ENCODE results near the gene MRLN.
A peak's percentile ranks its signal among the peaks of the same experiment; 100 is the strongest.
"Not testable (repeated sequence)": the region's sequence is repeated elsewhere in the genome, so short reads cannot be mapped to it uniquely, and the experiment has no call there.

MRLN gene

GRCh38 chr10:59729167-59729566 is 24.1 kb downstream of the MRLN start:
- not testable (repeated sequence) for H3K27me3 ChIP-seq (ENCODE audit: control insufficient read depth in 1 of 2, insufficient read depth in 2 of 2, low read length in 2 of 2); H3K36me3 ChIP-seq (ENCODE audit: control insufficient read depth in 1 of 2, insufficient read depth in 2 of 2, low read length in 2 of 2); H3K27ac ChIP-seq (ENCODE audit: low read depth, low read length); H3K9ac ChIP-seq (ENCODE audit: low read depth in 1 of 2, low read length in 2 of 2); H3K4me3 ChIP-seq (ENCODE audit: low read depth in 1 of 2, low read length in 2 of 2); H3K9me3 ChIP-seq (ENCODE audit: control insufficient read depth in 1 of 2, low read length in 2 of 2)
- H3K4me1 ChIP-seq (ENCODE audit: control insufficient read depth in 1 of 2, insufficient read depth in 2 of 2, low read length in 2 of 2), result peaks cover 5 to 19% of the 10 kb centered on the region in 2 donors

GRCh38 chr10:59724098-59724938 is 28.9 kb downstream of the MRLN start:
- Histone ChIP-seq H3K27me3 (ENCODE audit: control insufficient read depth in 1 of 2, insufficient read depth in 2 of 2, low read length in 2 of 2) (no peaks in the 10 kb centered on the region), H3K27ac (ENCODE audit: low read depth, low read length) (peak overlapping the region; percentile 61), H3K4me3 (ENCODE audit: low read depth in 1 of 2, low read length in 2 of 2) (no peak overlapping the region), H3K4me1 (ENCODE audit: control insufficient read depth in 1 of 2, insufficient read depth in 2 of 2, low read length in 2 of 2) (peaks cover 5 to 26% of the 10 kb centered on the region in 2 donors), H3K36me3 (ENCODE audit: control insufficient read depth in 1 of 2, insufficient read depth in 2 of 2, low read length in 2 of 2) (no peaks in the 10 kb centered on the region), H3K9me3 (ENCODE audit: control insufficient read depth in 1 of 2, low read length in 2 of 2) (no peaks in the 10 kb centered on the region), H3K9ac (ENCODE audit: low read depth in 1 of 2, low read length in 2 of 2) (no peak overlapping the region)

- Histone ChIP-seq H3K27me3 (ENCODE audit: control insufficient read depth in 1 of 2, insufficient read depth in 2 of 2, low read length in 2 of 2) (no peaks in the 10 kb centered on the region), H3K4me1 (ENCODE audit: control insufficient read depth in 1 of 2, insufficient read depth in 2 of 2, low read length in 2 of 2) (peaks cover 5 to 12% of the 10 kb centered on the region in 2 donors), H3K4me3 (ENCODE audit: low read depth in 1 of 2, low read length in 2 of 2) (no peak overlapping the region), H3K36me3 (ENCODE audit: control insufficient read depth in 1 of 2, insufficient read depth in 2 of 2, low read length in 2 of 2) (no peaks in the 10 kb centered on the region), H3K9me3 (ENCODE audit: control insufficient read depth in 1 of 2, low read length in 2 of 2) (no peaks in the 10 kb centered on the region), H3K9ac (ENCODE audit: low read depth in 1 of 2, low read length in 2 of 2) (no peak overlapping the region), H3K27ac (ENCODE audit: low read depth, low read length) (no peak overlapping the region)
Measured at GRCh38 chr10:59720377-59720776, 32.9 kb downstream of the MRLN start.

GRCh38 chr10:59719374-59719773 is 33.9 kb downstream of the MRLN start:
- Histone ChIP-seq H3K4me3 (ENCODE audit: low read depth in 1 of 2, low read length in 2 of 2) (no peak overlapping the region), H3K9ac (ENCODE audit: low read depth in 1 of 2, low read length in 2 of 2) (no peak overlapping the region), H3K27ac (ENCODE audit: low read depth, low read length) (no peak overlapping the region), H3K27me3 (ENCODE audit: control insufficient read depth in 1 of 2, insufficient read depth in 2 of 2, low read length in 2 of 2) (no peaks in the 10 kb centered on the region), H3K4me1 (ENCODE audit: control insufficient read depth in 1 of 2, insufficient read depth in 2 of 2, low read length in 2 of 2) (peaks cover 2 to 8% of the 10 kb centered on the region in 2 donors), H3K9me3 (ENCODE audit: control insufficient read depth in 1 of 2, low read length in 2 of 2) (no peaks in the 10 kb centered on the region), H3K36me3 (ENCODE audit: control insufficient read depth in 1 of 2, insufficient read depth in 2 of 2, low read length in 2 of 2) (no peaks in the 10 kb centered on the region)

GRCh38 chr10:59718257-59718656 is 35.0 kb downstream of the MRLN start:
- Histone ChIP-seq H3K4me1 (ENCODE audit: control insufficient read depth in 1 of 2, insufficient read depth in 2 of 2, low read length in 2 of 2) (no peaks in the 10 kb centered on the region), H3K9me3 (ENCODE audit: control insufficient read depth in 1 of 2, low read length in 2 of 2) (no peaks in the 10 kb centered on the region), H3K36me3 (ENCODE audit: control insufficient read depth in 1 of 2, insufficient read depth in 2 of 2, low read length in 2 of 2) (no peaks in the 10 kb centered on the region), H3K27ac (ENCODE audit: low read depth, low read length) (no peak overlapping the region), H3K9ac (ENCODE audit: low read depth in 1 of 2, low read length in 2 of 2) (no peak overlapping the region), H3K4me3 (ENCODE audit: low read depth in 1 of 2, low read length in 2 of 2) (no peak overlapping the region), H3K27me3 (ENCODE audit: control insufficient read depth in 1 of 2, insufficient read depth in 2 of 2, low read length in 2 of 2) (no peaks in the 10 kb centered on the region)

GRCh38 chr10:59713196-59713821 is 39.9 kb downstream of the MRLN start:
- peaks cover 13 to 17% of the 10 kb centered on the region in 2 donors for H3K27me3 ChIP-seq (ENCODE audit: control insufficient read depth in 1 of 2, insufficient read depth in 2 of 2, low read length in 2 of 2)
- no peaks in the 10 kb centered on the region for H3K36me3 ChIP-seq (ENCODE audit: control insufficient read depth in 1 of 2, insufficient read depth in 2 of 2, low read length in 2 of 2)
- peaks cover 5 to 8% of the 10 kb centered on the region in 2 donors for H3K4me1 ChIP-seq (ENCODE audit: control insufficient read depth in 1 of 2, insufficient read depth in 2 of 2, low read length in 2 of 2)
- no peak overlapping the region for H3K27ac ChIP-seq (ENCODE audit: low read depth, low read length)
- H3K9me3 ChIP-seq (ENCODE audit: control insufficient read depth in 1 of 2, low read length in 2 of 2), result no peaks in the 10 kb centered on the region
- H3K4me3 ChIP-seq (ENCODE audit: low read depth in 1 of 2, low read length in 2 of 2), result no peak overlapping the region
- no peak overlapping the region for H3K9ac ChIP-seq (ENCODE audit: low read depth in 1 of 2, low read length in 2 of 2)

- no peak overlapping the region for H3K9ac ChIP-seq (ENCODE audit: low read depth in 1 of 2, low read length in 2 of 2)
Measured at GRCh38 chr10:59711871-59712494, 41.3 kb downstream of the MRLN start.

GRCh38 chr10:59709395-59710125 is 43.7 kb downstream of the MRLN start, which contains the start of gene SLC16A9:
SLC16A9 (minus strand) TSS chr10:59709850; CDS start chr10:59684291, 25,559 bp downstream.
- H3K9me3 ChIP-seq (ENCODE audit: control insufficient read depth in 1 of 2, low read length in 2 of 2), result no peaks in the 10 kb centered on the region
- H3K4me3 ChIP-seq (ENCODE audit: low read depth in 1 of 2, low read length in 2 of 2), result peak within 1 kb of the TSS; percentile 55 to 61
- no peaks in the 10 kb centered on the region for H3K36me3 ChIP-seq (ENCODE audit: control insufficient read depth in 1 of 2, insufficient read depth in 2 of 2, low read length in 2 of 2)
- peaks cover 15 to 20% of the 10 kb centered on the region in 2 donors for H3K27me3 ChIP-seq (ENCODE audit: control insufficient read depth in 1 of 2, insufficient read depth in 2 of 2, low read length in 2 of 2)
- peak within 1 kb of the TSS; percentile 6 to 18 for H3K9ac ChIP-seq (ENCODE audit: low read depth in 1 of 2, low read length in 2 of 2)
- H3K4me1 ChIP-seq (ENCODE audit: control insufficient read depth in 1 of 2, insufficient read depth in 2 of 2, low read length in 2 of 2), result peaks cover 5 to 8% of the 10 kb centered on the region in 2 donors
- H3K27ac ChIP-seq (ENCODE audit: low read depth, low read length), result peak within 1 kb of the TSS; percentile 66

More at GRCh38 chr10:59711871-59712494, 41.3 kb downstream of the MRLN start:
- peaks cover 15 to 20% of the 10 kb centered on the region in 2 donors for H3K27me3 ChIP-seq (ENCODE audit: control insufficient read depth in 1 of 2, insufficient read depth in 2 of 2, low read length in 2 of 2)
- H3K27ac ChIP-seq (ENCODE audit: low read depth, low read length), result no peak overlapping the region
- no peak overlapping the region for H3K4me3 ChIP-seq (ENCODE audit: low read depth in 1 of 2, low read length in 2 of 2)
- H3K9me3 ChIP-seq (ENCODE audit: control insufficient read depth in 1 of 2, low read length in 2 of 2), result no peaks in the 10 kb centered on the region
- H3K36me3 ChIP-seq (ENCODE audit: control insufficient read depth in 1 of 2, insufficient read depth in 2 of 2, low read length in 2 of 2), result no peaks in the 10 kb centered on the region
- H3K4me1 ChIP-seq (ENCODE audit: control insufficient read depth in 1 of 2, insufficient read depth in 2 of 2, low read length in 2 of 2), result peaks cover 5 to 8% of the 10 kb centered on the region in 2 donors

- Histone ChIP-seq H3K9me3 (ENCODE audit: control insufficient read depth in 1 of 2, low read length in 2 of 2) (no peaks in the 10 kb centered on the region), H3K36me3 (ENCODE audit: control insufficient read depth in 1 of 2, insufficient read depth in 2 of 2, low read length in 2 of 2) (no peaks in the 10 kb centered on the region), H3K27me3 (ENCODE audit: control insufficient read depth in 1 of 2, insufficient read depth in 2 of 2, low read length in 2 of 2) (peaks cover 15 to 20% of the 10 kb centered on the region in 2 donors), H3K4me3 (ENCODE audit: low read depth in 1 of 2, low read length in 2 of 2) (peak overlapping the region; percentile 55 to 61), H3K4me1 (ENCODE audit: control insufficient read depth in 1 of 2, insufficient read depth in 2 of 2, low read length in 2 of 2) (peaks cover 5 to 8% of the 10 kb centered on the region in 2 donors), H3K27ac (ENCODE audit: low read depth, low read length) (peak overlapping the region; percentile 66), H3K9ac (ENCODE audit: low read depth in 1 of 2, low read length in 2 of 2) (peak overlapping the region; percentile 6 to 18)
Measured at GRCh38 chr10:59708816-59709394, 44.4 kb downstream of the MRLN start.

Measured in duodenal mucosa (tissue), 2 donors.